Measurements from ENCODE around the gene ME3.

- TF ChIP-seq CTCF (IDR thresholded peaks at IDR 0.05; ENCODE audit: low read length) = no peak
- no peak for TF ChIP-seq EZH2phosphoT487 (IDR thresholded peaks at IDR 0.05; ENCODE audit: low read length)
These were observed 183.0 kb downstream of the ME3 start for GRCh38 chr11:86489442-86489841.

All from MM.1S (cell line).